OCI-M2 (cell line): ENCODE results near the gene PSD2.

ENCODE experiments used
- DNase-seq: peaks from one replicate; lab custom pipeline; 2025; ENCODE audit not compliant: unreplicated experiment; lab: John Stamatoyannopoulos, UW

The PSD2 gene

GRCh38 chr5:139810341-139811273 lies 15.0 kb downstream of the PSD2 start:
- DNase-seq: no peak

DNA sequence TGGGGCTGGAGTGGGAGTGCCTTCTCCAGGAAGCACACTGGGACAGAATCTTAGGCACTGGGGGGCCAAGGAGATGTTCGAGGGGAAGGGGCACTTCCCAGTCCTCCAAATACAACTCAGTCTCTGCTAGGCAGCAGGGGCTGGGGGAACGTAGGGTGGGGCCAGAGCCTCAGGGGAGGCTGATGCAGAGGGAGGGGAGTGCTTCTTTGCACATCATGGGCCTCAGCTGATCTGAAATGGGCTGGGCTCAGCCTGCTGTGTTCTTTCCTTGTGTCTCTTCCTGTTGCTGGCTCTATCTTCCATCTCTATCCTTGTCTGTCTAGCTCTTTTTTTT lies 15.6 kb downstream of the PSD2 start:
- DNase-seq: no peak

- DNase-seq: no peak
Measured at GRCh38 chr5:139812323-139812722, 16.7 kb downstream of the PSD2 start.

DNA sequence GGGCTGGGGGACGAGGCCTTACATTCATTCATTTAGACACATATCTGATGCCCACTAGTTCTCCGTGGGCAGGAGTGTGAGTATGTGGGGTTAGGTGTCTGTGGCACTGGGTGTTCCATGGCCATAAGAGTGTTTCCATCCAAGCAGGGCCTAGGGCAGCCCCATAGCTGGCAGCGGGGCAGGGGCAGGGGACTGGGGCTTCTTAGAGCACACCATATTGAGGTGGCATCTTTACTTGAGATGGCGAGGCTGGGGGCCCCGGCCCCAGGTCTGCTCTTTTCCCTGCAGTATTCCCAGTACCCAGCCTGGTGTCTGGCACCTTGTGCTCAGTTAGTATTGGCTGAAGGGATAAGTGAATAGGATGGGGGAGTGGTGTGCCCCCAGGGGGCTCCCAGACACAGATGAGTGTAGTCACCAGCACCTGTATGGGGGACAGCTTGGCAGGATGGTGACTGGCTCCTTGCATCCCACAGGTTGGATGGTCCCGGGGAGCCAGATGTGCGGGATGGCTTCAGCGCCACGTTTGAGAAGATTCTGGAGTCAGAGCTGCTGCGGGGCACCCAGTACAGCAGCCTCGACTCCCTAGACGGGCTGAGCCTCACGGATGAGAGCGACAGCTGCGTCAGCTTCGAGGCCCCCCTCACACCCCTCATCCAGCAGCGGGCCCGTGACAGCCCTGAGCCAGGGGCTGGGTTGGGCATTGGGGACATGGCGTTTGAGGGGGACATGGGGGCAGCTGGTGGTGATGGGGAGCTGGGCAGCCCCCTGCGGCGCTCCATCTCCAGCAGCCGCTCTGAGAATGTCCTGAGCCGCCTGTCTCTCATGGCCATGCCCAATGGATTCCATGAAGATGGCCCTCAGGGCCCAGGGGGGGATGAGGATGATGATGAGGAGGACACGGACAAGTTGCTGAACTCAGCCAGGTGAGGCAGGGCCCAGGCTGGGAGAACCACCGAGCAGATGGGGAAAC lies 17.5 kb downstream of the PSD2 start:
- no peak for DNase-seq

DNA sequence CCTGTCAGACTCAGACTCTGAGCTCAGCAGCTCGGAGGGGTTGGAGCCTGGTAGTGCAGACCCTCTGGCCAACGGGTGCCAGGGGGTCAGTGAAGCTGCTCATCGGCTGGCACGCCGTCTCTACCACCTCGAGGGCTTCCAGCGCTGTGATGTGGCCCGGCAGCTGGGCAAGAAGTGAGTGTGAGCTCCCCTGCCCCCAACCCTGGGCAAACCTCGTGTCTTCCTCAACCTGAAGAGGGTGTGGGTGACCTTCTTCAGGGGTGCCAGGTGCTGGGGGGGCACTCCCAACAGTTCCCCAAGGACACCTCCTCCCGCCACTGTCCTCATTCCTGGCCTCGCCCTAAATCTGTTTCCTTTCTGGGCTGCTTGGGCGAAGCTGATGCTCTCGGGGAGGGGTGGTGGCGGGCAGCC lies 18.6 kb downstream of the PSD2 start:
- DNase-seq: no peak

GRCh38 chr5:139814704-139815280 lies 19.2 kb downstream of the PSD2 start:
- DNase-seq: no peak

DNA sequence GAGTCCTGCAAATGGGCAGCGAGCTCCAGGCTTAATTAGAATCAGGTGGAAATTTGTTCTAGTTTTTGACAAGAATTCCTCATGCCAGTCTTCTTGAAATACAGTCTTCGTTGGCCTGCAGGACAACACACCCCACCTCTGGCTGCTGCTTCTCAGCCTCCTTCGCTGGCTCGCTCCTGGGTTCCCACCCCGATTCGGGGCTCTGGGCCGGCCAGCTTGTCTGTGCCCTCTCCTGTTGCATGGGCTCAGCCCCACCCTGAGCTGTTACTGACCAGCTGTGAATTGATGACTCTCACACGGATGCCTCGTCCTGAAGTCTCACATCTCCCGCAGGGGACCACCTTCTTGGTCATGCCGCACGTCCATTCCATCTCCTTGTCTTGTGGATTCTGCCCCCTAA lies 21.0 kb downstream of the PSD2 start:
- no peak for DNase-seq

DNA sequence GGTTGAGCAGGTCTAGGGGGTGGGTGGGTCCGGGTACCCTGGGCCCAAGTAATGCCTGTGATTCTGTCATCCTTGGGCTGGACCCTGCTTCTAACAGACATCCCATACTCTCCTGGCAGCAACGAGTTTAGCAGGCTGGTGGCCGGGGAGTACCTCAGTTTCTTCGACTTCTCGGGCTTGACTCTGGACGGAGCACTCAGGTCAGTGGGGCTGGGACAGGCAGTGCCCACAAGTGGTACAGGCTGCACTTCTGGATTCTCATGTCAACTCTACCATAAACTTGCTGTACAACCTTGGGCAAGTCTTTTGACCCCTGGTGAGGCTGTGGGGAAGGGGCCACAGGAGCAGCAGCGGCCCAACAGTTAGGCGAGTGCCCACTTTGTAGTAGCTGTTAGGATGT lies 21.8 kb downstream of the PSD2 start:
- DNase-seq: no peak

DNA sequence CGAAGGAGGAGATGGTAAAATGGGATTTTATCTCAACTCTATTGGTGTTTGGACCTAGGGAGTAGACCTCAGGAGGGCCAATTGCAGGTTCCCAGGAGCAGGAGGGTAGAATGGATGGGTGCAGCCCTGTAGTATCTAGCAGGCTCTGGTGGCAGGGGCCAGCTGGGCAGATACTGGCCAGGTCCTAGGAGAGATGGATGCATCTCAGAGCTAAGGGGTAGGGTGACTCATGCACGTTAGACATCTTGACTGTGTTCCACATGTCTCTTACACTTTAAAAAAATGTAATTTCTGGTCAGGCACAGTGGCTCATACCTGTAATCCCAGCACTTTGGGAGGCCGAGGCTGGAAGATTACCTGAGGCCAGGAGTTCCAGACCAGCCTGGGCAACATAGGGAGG lies 22.4 kb downstream of the PSD2 start:
- no peak for DNase-seq

GRCh38 chr5:139820130-139820529 lies 24.5 kb downstream of the PSD2 start:
- no peak for DNase-seq

DNA sequence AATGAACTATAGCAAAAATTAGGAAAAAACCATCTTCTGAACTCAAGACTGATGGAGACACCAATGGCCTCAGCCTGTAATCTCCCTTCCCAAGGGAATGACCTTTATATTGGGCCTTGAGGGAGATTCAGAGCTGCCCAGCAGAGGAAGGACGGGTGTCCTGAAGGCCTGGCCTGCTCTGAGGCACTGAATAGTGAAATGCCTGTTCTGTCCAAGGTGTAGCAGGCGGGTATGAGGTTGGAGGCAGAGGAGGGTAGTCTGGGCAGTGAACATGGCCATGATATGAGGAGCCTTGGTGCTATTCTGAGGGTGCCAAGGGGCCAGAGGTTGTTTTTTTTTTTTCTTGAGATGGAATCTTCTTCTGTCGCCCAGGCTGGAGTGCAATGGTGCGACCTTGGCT lies 25.0 kb downstream of the PSD2 start:
- DNase-seq: no peak

DNA sequence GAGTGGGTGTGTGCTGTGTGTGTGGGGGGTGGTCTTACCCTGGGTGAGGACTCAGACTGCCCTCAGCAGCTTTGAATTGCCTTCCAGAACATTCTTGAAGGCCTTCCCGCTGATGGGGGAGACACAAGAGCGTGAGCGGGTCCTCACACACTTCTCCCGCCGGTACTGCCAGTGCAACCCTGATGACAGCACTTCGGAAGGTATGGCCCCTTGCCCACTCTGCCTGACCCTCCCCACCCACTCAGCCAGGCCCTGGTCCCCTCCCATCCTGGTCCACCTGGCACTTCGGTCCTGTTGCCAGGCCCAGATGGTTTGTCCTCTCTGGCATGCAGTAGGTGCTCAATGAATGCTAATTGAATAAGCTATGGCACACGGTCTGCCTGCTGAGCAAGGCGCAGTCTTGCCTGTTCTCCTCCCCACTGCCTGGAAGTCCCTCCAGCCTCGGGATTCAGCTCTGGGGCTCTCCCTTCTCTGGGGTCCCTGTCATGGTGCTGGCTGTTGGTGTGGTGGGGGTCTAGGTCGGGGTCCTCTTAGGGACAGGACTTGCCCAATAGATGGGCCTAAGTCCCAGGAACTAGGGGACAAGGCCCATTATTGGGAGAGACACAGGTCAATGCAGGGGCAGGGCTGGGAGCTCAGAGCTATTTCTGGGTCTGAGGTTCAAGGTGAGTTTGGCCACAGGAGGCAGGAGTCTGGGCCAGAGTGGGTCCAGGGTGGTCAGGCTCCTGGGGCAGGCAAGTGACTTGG lies 26.4 kb downstream of the PSD2 start:
- no peak for DNase-seq

DNA sequence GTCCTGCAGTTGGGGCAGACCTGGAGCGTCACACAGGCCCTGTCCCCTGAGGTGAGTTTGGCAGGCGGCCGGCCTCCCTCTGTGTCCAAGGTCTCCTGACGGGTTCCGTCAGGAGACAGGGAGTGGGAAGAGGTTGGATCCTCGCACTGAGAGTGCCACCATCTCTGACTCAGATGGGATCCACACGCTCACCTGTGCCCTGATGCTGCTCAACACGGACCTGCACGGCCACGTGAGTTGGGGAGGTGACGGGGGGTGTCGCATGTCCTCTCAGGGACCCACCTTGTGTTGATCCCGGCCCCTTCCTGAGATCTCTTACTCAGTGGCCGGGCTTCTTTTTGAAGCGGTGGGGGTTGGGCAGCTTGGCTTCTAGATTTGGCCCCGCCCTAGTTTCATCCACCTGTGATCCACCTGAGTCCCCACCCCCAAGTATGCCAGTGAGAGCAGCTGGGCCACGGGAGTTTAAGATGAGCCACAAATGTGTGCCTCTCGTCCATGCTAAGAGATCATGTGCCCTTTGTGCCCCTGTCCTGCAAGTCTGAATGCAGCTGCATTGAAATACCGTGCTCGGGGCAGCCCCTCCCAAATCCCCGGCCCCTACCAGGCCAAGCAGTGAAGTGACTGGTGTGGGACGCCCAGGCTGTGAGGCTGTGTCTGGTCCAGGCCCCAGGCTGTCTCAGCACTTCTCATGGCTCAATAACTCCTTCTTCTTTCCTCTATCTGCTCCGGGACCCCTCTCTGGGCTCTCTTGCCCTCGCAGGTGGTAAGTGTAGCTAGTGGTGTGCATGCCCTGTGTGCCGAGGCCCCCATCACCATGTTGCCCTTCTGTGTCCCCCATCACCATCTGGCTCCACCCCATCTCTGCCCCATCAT lies 27.2 kb downstream of the PSD2 start:
- DNase-seq: no peak

DNA sequence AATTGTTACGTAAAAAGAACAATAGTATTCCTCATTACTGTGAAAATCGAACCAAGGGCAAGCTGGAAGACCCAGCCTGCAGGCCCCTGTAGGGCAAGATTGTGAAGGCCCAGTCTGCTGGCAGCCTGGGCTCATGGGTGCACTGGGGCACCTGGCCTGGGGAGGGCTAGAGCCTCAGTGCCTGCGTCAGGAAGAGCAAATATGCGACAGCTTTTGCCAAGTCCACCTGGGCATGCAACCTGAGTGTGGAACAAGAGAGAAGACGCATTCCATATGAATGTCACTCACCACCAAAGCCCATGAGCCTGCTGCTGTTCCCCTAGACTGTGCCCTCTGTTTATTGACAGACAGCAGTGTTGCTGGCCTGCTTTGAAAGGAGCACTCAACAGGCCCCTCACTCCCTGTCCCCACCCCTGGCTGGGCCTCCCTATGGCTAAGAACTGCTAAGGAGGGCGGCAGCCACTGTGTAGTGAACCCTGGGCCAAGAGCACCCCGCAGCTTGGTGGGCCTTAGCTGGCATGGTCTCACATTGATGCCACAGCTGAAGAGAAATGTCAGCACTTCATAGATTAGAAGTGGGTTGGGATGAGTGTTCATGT lies 28.2 kb downstream of the PSD2 start:
- DNase-seq: no peak

- no peak for DNase-seq
Measured at GRCh38 chr5:139825690-139826089, 30.1 kb downstream of the PSD2 start.

DNA sequence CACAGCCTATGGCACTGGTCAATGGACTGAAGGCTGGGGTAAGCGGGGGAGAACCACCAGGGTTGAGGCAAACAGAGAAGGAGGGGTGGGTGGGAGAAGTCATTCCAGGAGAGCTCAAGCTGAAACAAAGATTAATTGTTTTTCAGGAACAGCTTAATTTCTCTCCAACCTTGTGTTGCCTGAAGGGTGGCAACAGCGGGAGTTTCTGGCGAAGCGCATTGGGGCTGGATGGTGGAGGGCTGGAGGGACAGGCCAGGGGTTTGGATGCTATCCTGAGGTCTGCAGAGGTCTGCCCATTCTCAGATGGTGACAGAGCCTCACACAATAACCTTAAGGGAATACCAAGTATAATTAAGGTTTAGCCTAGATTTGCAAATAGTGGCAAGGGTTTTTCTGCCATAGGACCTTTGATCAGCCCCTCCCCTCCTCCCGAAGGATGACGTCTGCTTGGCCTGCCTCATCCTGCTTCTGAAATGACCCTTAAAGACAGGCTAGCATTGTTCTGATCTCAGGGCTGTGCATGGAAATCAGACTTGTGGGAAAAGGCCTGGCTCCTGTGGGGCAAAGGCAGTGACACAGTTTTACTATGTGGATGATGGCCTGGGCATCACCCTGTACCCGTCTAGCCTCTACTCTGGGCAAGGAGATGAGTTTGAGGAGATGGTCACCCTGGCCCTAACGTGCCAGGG lies 32.7 kb downstream of the PSD2 start:
- no peak for DNase-seq

DNA sequence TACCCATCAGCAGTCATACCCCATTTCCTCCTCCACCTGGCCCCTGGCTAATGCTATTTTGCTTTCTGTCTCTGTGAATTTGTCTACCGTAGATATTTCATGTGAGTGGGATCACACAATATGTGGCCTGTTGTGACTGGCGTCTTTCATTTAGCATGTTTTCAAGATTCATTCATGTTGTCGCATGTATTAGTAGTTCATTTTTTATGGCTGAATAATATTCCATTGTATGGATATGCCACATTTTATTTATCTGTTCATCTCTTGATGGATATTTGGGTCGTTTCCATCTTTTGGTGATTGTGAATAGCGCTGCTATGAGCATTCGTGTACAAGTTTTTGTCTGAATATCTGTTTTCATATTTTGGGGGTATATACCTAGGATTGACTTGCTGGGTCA lies 33.9 kb downstream of the PSD2 start:
- DNase-seq: no peak

DNA sequence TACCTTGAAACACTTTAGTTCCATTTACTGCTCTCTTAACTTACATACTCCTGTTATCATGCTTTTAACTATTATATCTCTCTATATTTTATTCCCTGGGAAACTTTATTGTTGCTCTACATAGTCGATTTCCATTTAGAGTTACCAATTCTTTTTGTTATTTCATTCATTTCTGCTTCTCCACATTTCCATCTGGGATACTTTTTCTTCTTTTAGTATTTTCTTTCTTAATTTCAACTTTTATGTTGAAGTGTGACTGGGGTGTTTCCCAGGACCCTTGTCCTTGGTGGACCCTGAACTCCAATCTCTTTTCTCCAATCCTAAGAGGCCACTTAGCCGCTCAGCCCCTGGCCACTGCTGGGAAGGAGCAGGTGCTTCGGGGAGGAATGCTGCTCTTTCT lies 36.0 kb downstream of the PSD2 start:
- DNase-seq: no peak

DNA sequence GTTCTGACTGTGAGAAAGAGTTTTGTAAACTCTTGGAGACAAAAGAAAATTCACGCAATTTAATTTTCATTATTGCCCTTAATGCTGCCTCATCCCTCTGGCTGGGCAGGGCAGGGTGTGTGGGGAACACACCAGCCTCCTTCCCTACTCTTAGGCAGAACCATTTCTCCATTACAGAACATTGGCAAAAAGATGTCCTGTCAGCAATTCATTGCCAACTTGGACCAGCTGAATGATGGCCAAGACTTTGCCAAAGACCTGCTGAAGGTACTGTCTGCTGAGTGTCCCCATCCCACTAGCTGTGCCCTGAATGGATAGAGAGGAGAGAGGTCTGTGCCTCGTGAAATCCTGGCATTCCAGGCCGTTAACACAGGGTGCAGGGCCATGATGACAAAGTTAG lies 37.9 kb downstream of the PSD2 start:
- no peak for DNase-seq
